Kasumi-1 (cell line): Measurements from ENCODE around the gene GPR84.
"Not testable (repeated sequence)": the region's sequence is repeated elsewhere in the genome, so short reads cannot be mapped to it uniquely, and the experiment has no call there.

Experiments
- DNase-seq, 2 experiments: peaks; one replicate each; lab custom pipeline; 2025; lab: John Stamatoyannopoulos, UW

GPR84 gene

GRCh38 chr12:54325442-54326109 is 38.7 kb downstream of the GPR84 start:
- DNase-seq: not testable (repeated sequence)

DNA sequence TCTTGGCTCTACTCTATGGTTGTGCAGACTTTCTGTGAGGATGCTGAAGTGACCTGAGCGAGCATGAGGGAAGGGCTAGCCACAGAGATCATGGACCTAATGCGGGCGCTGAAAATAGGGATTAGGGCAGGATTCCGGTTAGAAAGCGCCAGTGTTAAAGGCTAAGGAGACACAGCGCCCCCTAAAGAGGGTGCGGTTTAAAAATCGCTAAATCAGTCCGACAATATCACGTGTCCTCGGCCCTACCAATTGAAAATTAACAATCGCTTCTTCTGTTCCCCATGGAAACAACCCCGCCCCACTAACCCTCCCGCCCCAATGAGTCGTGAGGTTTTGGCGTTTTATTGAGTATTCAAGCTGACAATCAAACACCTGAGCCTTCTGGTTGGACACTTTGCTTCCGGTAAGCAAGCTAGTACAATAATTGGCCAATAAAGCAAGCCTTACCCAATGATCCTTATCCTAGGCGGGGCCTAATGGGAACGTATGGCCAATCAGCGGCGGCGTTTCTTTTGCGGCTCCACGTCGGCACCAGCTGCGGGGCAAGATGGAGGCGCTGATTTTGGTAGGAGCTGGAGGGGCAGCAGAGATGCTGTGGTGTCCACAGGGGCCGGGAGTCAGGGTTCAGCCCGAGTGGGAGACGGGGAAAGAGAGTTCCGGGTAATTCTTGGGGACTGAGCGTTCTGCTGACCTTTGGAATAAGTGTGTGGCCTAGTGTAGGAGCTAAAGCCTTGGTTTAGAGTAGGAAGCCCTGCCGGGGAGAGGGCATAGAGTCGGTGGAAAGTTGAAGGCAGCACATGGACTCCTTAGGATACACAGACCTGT is 39.5 kb downstream of the GPR84 start, which contains the start of gene COPZ1:
Gene COPZ1 (plus strand): TSS at position 515 of the 825 bp plus-strand sequence. CDS start 33 bp downstream, at position 548.
- peak; percentile 99 to 100 for DNase-seq

DNA sequence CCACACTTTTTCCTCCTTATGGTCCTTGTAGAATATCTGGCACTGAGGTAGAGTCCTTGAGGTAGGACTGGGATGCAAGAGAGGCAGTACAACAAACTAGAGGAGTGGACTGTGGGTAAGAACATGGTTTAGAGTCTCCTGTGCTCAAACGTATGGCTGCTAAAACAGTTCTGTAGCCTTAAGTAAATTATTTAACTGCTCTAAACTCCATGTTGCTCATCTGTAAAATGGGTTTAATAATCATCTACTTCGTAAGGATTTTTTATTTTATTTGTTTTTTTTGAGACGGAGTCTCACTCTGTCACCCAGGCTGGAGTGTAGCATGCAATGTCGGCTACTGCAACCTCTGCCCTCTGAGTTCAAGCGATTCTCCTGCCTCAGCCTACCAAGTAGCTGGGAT is 42.9 kb downstream of the GPR84 start:
- DNase-seq: no peak
